Neural cell (in vitro differentiated cells): ENCODE data around the gene MIOS. TPM values are rescaled to one million over a fixed set of nuclear protein-coding genes. Genes with fewer than 3 reads are reported as not detected.
A peak's percentile ranks its signal among the peaks of the same experiment; 100 is the strongest.

ENCODE experiments used
- H2AFZ ChIP-seq: fragments of 200-600, 300-800 bp; sonication (generic), shearing (Covaris generic); 2 replicates; pipeline ENCODE4 v1.6.0; 2014; ENCODE audit warnings: low read depth, mild to moderate bottlenecking, antibody characterized with exemption, low read length, moderate library complexity
- H3F3A ChIP-seq: fragments of 200-600 bp; shearing (Covaris generic); 2 replicates; pipeline ENCODE4 v1.6.1; 2016; ENCODE audit warnings: mild to moderate bottlenecking, moderate library complexity, mixed read lengths, antibody characterized with exemption, low read length; ENCODE audit not compliant: insufficient read depth, poor library complexity, severe bottlenecking
- H3K27ac ChIP-seq: fragments of 200-600, 300-800 bp; sonication (generic), shearing (Covaris generic); 2 replicates; pipeline ENCODE4 v1.5.1; 2014; ENCODE audit warnings: mild to moderate bottlenecking, low read length, moderate library complexity
- H3K27me3 ChIP-seq: fragments of 300-800, 200-600 bp; sonication (generic), shearing (Covaris generic); 2 replicates; pipeline ENCODE4 v1.6.0; 2014; ENCODE audit warnings: mild to moderate bottlenecking, low read depth, low read length, moderate library complexity; ENCODE audit not compliant: insufficient read depth
- H3K36me3 ChIP-seq: fragments of 300-800, 200-600 bp; sonication (generic), shearing (Covaris generic); 2 replicates; pipeline ENCODE4 v1.5.1; 2014; ENCODE audit warnings: mild to moderate bottlenecking, antibody characterized with exemption, low read length, moderate library complexity; ENCODE audit not compliant: insufficient read depth
- H3K4me2 ChIP-seq: fragments of 300-800, 200-600 bp; sonication (generic), shearing (Covaris generic); 2 replicates; pipeline ENCODE4 v1.6.0; 2014; ENCODE audit warnings: mild to moderate bottlenecking, low read length
- H3K4me3 ChIP-seq: fragments of 300-800, 200-600 bp; sonication (generic), shearing (Covaris generic); 2 replicates; pipeline ENCODE4 v1.5.1; 2014; ENCODE audit warnings: mild to moderate bottlenecking, low read length, moderate library complexity
- H3K79me2 ChIP-seq: fragments of 200-600 bp; shearing (Covaris generic); replicated peaks from 2 replicates; pipeline ENCODE4 v1.6.0; 2014; ENCODE audit warnings: mild to moderate bottlenecking, low read length, moderate library complexity; ENCODE audit not compliant: insufficient read depth
- H3K9ac ChIP-seq: fragments of 300-800, 200-600 bp; sonication (generic), shearing (Covaris generic); 2 replicates; pipeline ENCODE4 v1.6.1; 2016; ENCODE audit warnings: mild to moderate bottlenecking, low read length, mixed read lengths
- H3K9me2 ChIP-seq: fragments of 200-600 bp; shearing (Covaris generic); 2 replicates; pipeline ENCODE4 v1.6.1; 2016; ENCODE audit warnings: mild to moderate bottlenecking, low read length, mixed read lengths; ENCODE audit not compliant: insufficient read depth
- H3K9me3 ChIP-seq: fragments of 200-600, 300-800 bp; sonication (generic), shearing (Covaris generic); 2 replicates; pipeline ENCODE4 v1.6.1; 2016; ENCODE audit warnings: mild to moderate bottlenecking, mixed run types, low read length, moderate library complexity, mixed read lengths
- H4K20me1 ChIP-seq: fragments of 200-600 bp; shearing (Covaris generic); 2 replicates; pipeline ENCODE4 v1.6.1; 2016; ENCODE audit warnings: mild to moderate bottlenecking, mixed run types; ENCODE audit not compliant: insufficient read depth
- CTCF ChIP-seq: fragments of 450-650 bp; IDR thresholded peaks from 2 replicates; pipeline ENCODE4 v1.5.1; 2014; ENCODE audit warnings: antibody characterized with exemption, mild to moderate bottlenecking, moderate library complexity; ENCODE audit not compliant: poor library complexity, severe bottlenecking
- EP300 ChIP-seq: fragments of 450-650 bp; conservative IDR thresholded peaks from 2 replicates; pipeline ENCODE4 v1.6.1; 2014; ENCODE audit warnings: antibody characterized with exemption, mild to moderate bottlenecking, moderate library complexity; ENCODE audit not compliant: poor library complexity, severe bottlenecking
- EZH2 ChIP-seq: fragments of 200-600, 300-800 bp; shearing (Covaris generic), sonication (generic); IDR thresholded peaks from 2 replicates; pipeline ENCODE4 v1.6.1; 2014; ENCODE audit warnings: antibody characterized with exemption, low read length, borderline replicate concordance, mild to moderate bottlenecking; ENCODE audit not compliant: insufficient read depth, poor library complexity, severe bottlenecking
- MXI1 ChIP-seq: fragments of 450-650 bp; conservative IDR thresholded peaks from 2 replicates; pipeline ENCODE4 v1.6.1; 2014; ENCODE audit warnings: antibody characterized with exemption, mild to moderate bottlenecking; ENCODE audit not compliant: poor library complexity, severe bottlenecking
- POLR2AphosphoS5 ChIP-seq: IDR thresholded peaks from 2 replicates; pipeline ENCODE4 v1.6.1; 2012
- RAD21 ChIP-seq: fragments of 450-650 bp; conservative IDR thresholded peaks from 2 replicates; pipeline ENCODE4 v1.6.1; 2014; ENCODE audit warnings: antibody characterized with exemption, mild to moderate bottlenecking, moderate library complexity
- REST ChIP-seq: IDR thresholded peaks from 2 replicates; pipeline ENCODE4 v1.6.1; 2012; ENCODE audit warnings: borderline replicate concordance
- SMC3 ChIP-seq: fragments of 450-650 bp; conservative IDR thresholded peaks from 2 replicates; pipeline ENCODE4 v1.6.1; 2014; ENCODE audit warnings: antibody characterized with exemption, mild to moderate bottlenecking, moderate library complexity; ENCODE audit not compliant: poor library complexity
- TAF1 ChIP-seq: IDR thresholded peaks from 2 replicates; pipeline ENCODE4 v1.6.1; 2012; ENCODE audit warnings: low read depth
- polyA plus RNA-seq: library from polyadenylated mRNA; depleted of rRNA; stranded (reverse); fragments of >200 nt; gene quantifications from 2 replicates; pipeline ENCODE4 v1.2.3, GENCODE V29; 2014

Gene MIOS
- polyA plus RNA-seq, 1 donor from 2014 or later = 52.2 TPM

GRCh38 chr7:7568553-7568952 is 1.9 kb downstream of the MIOS start:
- Histone ChIP-seq H3K79me2 (peaks cover 42% of the 10 kb centered on the region), H3K9me2 (no peaks in the 10 kb centered on the region), H3K27me3 (no peaks in the 10 kb centered on the region), H3K9me3 (no peaks in the 10 kb centered on the region), H3K4me3 (peak overlapping the region; percentile 84), H3F3A (peaks cover 3% of the 10 kb centered on the region), H3K27ac (no peak overlapping the region), H4K20me1 (no peaks in the 10 kb centered on the region), H3K36me3 (no peaks in the 10 kb centered on the region), H3K4me2 (peak overlapping the region; percentile 89), H3K9ac (peak overlapping the region; percentile 74), H2AFZ (no peak overlapping the region)
- TF ChIP-seq CTCF (no peak), MXI1 (no peak), EP300 (no peak), REST (no peak), EZH2 (no peak), SMC3 (no peak), POLR2AphosphoS5 (no peak), TAF1 (no peak), RAD21 (no peak)

GRCh38 chr7:7569081-7569527 is 2.4 kb downstream of the MIOS start:
- Histone ChIP-seq H3K4me3 (peak overlapping the region; percentile 84), H3F3A (peaks cover 3% of the 10 kb centered on the region), H4K20me1 (no peaks in the 10 kb centered on the region), H3K9ac (no peak overlapping the region), H3K27me3 (no peaks in the 10 kb centered on the region), H3K27ac (no peak overlapping the region), H3K4me2 (peak overlapping the region; percentile 89), H3K79me2 (peaks cover 42% of the 10 kb centered on the region), H3K9me3 (no peaks in the 10 kb centered on the region), H2AFZ (no peak overlapping the region), H3K9me2 (no peaks in the 10 kb centered on the region), H3K36me3 (no peaks in the 10 kb centered on the region)
- TF ChIP-seq RAD21 = no peak
- TF ChIP-seq REST = no peak
- no peak for TF ChIP-seq EP300
- TF ChIP-seq MXI1 = no peak
- TF ChIP-seq SMC3 = no peak
- no peak for TF ChIP-seq TAF1
- TF ChIP-seq EZH2 = no peak
